HAP-1 (cell line): ENCODE data around the gene CCDC154.
"Not testable (repeated sequence)": the region's sequence is repeated elsewhere in the genome, so short reads cannot be mapped to it uniquely, and the experiment has no call there.

Experiments used
- DNase-seq, 2 experiments: peaks; one replicate each; pipeline ENCODE4 v3.0.0-alpha.2; 2016 to 2020; ENCODE audit warnings: low spot score in 2 of 2
- H3K27me3 ChIP-seq: fragments of 250-450 bp; sonication (Bioruptor Pico); 2 replicates; pipeline ENCODE4 v1.5.1; 2020; ENCODE audit warnings: low read depth, mild to moderate bottlenecking, moderate library complexity
- H3K36me3 ChIP-seq: fragments of 250-450 bp; sonication (Bioruptor Pico); replicated peaks from 2 replicates; pipeline ENCODE4 v1.5.1; 2020; ENCODE audit warnings: mild to moderate bottlenecking
- H3K4me1 ChIP-seq: fragments of 250-450 bp; sonication (Bioruptor Pico); 2 replicates; pipeline ENCODE4 v1.5.1; 2020; ENCODE audit warnings: mild to moderate bottlenecking
- H3K4me3 ChIP-seq: fragments of 250-450 bp; sonication (Bioruptor Pico); 2 replicates; pipeline ENCODE4 v1.5.1; 2020; ENCODE audit warnings: mild to moderate bottlenecking, moderate library complexity
- H3K9me3 ChIP-seq: fragments of 250-450 bp; sonication (Bioruptor Pico); 2 replicates; pipeline ENCODE4 v1.5.1; 2020; ENCODE audit warnings: mild to moderate bottlenecking, moderate library complexity
- in situ Hi-C: fragments of 300-500 bp; cut with MboI; formaldehyde crosslinking; loops from 3 replicates; pipeline ENCODE4 v1.14.3; 2020; ENCODE audit warnings: low sequenced_read_pairs, inconsistent platforms, mixed read lengths

Gene CCDC154

DNA sequence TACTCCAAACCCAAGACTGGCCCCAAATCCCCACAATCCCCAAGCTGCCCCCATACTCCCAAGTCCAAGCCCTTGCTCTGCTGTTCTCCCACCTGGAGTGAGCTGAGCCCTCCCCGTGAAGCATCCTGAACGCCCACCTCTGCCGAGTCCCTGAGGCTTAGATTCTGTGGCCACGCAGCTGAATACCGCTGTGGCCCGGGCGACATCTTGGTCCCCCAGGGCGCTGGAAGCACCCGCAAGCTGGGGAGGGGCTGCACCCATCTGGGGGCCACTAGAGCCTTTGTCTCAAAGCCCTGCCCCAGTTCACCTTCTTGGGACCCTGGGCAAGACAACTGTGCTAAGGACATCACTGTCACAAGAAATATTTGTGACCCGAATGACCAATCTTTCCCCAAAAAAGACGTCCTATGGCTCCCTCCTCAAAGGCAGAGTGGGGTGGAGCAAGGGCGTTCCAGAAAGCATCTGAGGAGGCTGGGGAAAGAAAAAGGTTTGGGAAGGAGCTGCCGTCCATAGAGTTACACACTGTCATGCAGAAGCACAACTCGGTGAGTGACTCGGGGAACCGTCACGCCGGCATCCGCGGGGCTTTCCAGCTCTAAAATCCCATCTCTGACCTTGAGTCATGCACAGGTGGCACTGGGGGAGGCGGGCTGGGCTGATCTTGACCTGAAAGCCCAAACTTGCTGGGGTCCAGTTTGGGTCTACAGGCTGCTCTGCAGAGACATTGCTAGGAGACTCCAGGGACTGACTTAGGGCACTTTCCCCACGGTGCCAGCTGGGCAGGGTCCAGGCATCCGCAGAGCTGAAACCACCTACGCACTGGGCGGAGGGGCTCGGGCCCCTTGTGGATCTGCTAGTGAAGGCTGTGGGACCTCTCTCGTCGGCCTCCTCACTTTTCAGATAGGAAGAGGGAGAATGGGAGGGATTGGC is 37.8 kb upstream of the CCDC154 start:
- H3K4me3 ChIP-seq: no peak overlapping the region
- DNase-seq: no peak
- no peaks in the 10 kb centered on the region for H3K27me3 ChIP-seq
- in situ Hi-C loops: no loop called here
- no peaks in the 10 kb centered on the region for H3K36me3 ChIP-seq
- no peaks in the 10 kb centered on the region for H3K9me3 ChIP-seq
- no peaks in the 10 kb centered on the region for H3K4me1 ChIP-seq

DNA sequence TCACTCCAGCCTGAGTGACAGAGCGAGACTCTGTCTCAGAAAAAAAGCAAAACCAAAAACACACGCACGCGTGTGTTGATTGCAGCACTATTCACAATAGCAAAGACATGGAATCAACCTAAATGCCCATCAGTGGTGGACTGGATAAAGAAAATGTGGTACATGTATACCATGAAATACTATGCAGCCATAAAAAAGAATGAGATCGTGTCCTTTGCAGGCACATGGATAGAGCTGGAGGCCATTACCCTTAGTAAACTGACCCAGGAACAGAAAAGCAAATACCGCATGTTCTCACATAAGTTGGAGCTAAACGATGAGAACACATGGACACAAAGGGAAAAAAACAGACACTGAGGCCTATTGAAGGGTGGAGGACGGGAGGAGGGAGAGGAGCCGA is 34.6 kb upstream of the CCDC154 start:
- H3K4me1 ChIP-seq: peaks cover 11% of the 10 kb centered on the region
- H3K9me3 ChIP-seq, H3K4me3 ChIP-seq, H3K27me3 ChIP-seq, DNase-seq, H3K36me3 ChIP-seq, in situ Hi-C loops: not testable (repeated sequence)

DNA sequence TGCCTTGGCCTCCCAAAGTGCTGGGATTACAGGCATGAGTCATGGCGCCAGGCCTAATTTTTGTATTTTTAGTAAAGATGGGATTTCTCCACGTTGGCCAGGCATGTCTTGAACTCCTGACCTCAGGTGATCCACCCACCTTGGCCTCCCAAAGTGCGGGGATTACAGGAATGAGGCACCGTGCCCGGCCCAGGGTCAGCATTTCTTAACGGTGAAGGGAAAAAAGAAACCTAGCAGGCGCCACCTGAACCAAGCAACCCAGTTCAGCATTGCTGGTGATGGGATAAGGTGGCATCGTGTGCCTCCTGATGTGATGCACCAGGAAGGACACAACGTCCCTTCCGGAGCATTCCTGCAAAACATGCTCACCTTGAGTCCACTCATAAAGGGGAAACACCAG is 32.7 kb upstream of the CCDC154 start:
- in situ Hi-C loops: no loop called here
- Histone ChIP-seq H3K27me3 (no peaks in the 10 kb centered on the region), H3K9me3 (no peaks in the 10 kb centered on the region), H3K4me3 (no peak overlapping the region), H3K4me1 (peaks cover 16% of the 10 kb centered on the region), H3K36me3 (no peaks in the 10 kb centered on the region)
- no peak for DNase-seq

DNA sequence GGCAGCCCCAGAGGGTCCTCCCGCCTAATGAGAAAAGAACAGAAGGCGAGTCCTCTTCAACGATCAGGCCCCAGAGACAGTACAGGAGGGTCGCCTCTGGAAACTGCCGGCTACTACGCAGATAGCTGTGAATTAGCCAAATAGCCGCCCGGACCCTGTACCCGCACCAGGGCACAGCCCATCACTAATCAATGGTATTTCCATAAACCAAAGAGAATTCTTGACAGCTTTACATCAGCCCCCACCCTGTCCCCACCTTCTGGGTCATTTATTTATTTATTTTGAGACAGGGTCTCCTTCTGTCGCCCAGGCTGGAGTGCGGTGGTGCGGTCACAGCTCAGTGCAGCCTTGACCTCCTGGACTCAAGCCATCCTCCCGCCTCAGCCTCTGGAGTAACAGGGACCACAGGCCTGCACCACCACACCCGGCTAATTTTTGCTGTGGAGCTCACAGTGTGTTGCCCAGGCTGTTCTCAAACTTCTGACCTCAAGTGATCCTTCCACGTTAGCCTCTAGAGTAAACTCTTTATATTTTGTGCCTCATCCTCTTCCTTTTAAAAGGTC is 31.3 kb upstream of the CCDC154 start:
- peak overlapping the region; percentile 55 for H3K4me3 ChIP-seq
- H3K27me3 ChIP-seq: no peaks in the 10 kb centered on the region
- H3K4me1 ChIP-seq: peaks cover 16% of the 10 kb centered on the region
- no peaks in the 10 kb centered on the region for H3K36me3 ChIP-seq
- no peaks in the 10 kb centered on the region for H3K9me3 ChIP-seq
- no peak for DNase-seq
- in situ Hi-C loops: no loop called here

DNA sequence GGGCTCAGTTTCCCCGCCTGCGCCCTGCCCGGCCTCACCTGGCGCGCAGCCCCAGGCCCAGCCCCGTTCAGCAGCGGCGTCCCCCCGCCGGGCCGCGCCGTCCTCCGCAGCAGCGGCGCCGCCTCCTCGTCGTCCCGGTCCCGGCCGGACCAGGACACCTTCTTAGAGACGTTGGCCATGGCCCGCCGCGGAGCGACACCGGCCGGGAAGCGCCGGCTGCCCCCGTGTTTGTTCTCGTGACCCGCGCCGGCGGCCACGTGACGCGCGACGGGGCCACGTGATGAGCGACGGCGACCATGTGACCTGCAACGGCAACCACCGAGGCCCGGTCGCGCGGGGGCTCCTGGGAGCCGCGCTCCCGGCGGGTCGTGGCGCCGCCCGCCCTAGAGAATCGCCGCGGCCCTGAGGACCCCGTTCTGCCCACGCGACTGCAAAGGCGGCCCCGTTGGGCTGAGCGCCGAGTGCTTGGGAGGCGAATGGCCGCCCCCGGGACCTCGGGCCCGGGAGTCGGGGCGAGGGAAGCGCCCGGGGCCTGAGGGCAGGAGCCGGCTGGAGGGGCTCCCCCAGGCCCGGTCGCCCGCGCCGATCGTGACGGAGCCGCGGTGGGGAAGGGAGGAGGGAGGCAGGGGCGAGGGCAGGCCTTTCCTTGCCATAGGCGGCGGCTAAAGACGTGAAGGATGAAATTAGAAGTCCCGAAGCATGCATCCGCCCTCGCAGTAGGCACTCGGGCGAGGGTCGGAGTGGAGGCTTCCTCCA is 30.6 kb upstream of the CCDC154 start, which contains the start of gene CLCN7:
TSS of gene CLCN7 (minus strand) at position 233 of the 756 bp plus-strand sequence. CDS start at position 179, 54 bp downstream.
- H3K4me1 ChIP-seq: peaks cover 16% of the 10 kb centered on the region
- H3K4me3 ChIP-seq: peak within 1 kb of the TSS; percentile 55
- in situ Hi-C loops: no loop called here
- peak; percentile 64 to 90 for DNase-seq
- H3K9me3 ChIP-seq: no peaks in the 10 kb centered on the region
- H3K27me3 ChIP-seq: no peaks in the 10 kb centered on the region
- no peaks in the 10 kb centered on the region for H3K36me3 ChIP-seq

DNA sequence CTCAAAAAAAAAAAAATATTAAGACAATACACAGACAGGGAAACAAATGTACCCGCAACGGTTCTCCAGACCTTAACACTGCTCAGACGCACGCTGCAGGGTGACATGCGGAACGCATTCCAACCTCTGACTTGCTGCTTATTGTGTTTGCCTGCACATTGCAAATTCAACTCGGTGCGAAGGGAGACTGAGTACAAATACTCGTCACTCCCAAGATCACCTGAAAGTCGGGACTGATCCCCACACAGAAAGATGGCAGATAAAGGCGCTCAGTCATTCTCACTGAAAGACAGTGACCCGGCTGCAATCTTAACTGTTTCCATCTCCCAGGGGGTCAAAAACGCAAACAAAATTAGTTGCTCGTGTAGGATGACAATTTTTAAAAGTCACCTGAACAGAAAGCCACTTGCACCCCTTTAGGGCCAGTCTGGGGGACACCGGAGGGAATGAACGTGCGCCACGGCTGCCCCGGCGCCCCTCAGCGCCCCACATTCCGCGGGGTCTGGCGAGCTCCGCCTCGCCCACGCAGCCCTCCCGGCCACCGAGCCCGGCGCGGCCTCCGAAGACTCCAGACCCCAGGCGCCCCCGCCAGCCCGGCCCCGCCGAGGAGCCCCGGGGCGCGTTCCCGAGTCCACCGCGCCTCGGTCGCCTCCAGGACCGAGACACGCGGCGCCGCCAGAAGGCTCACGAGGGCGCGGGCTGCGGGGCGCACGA is 29.9 kb upstream of the CCDC154 start:
- no peaks in the 10 kb centered on the region for H3K9me3 ChIP-seq
- DNase-seq: no peak
- H3K4me1 ChIP-seq: peaks cover 16% of the 10 kb centered on the region
- no peaks in the 10 kb centered on the region for H3K36me3 ChIP-seq
- in situ Hi-C loops: no loop called here
- H3K27me3 ChIP-seq: no peaks in the 10 kb centered on the region
- H3K4me3 ChIP-seq: peak overlapping the region; percentile 55

DNA sequence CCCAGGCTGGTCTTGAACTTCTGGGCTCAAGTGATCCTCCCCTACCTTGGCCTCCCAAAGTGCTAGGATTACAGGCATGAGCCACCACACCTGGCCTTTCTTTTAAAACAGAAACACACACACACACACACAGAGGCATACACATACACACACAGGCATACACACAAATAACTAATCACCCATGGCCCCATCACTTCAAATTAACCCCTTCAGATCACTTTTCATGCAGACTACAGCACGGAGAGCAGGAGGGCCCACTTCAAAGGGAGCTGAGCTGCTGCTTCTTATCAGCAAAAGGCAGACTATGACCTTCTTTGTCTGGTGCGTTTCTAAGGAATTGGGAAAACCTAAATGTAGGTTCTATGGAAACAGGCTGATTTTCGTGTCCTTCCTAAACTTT is 28.6 kb upstream of the CCDC154 start:
- Histone ChIP-seq H3K4me3 (no peak overlapping the region), H3K4me1 (peaks cover 16% of the 10 kb centered on the region), H3K9me3 (no peaks in the 10 kb centered on the region), H3K36me3 (no peaks in the 10 kb centered on the region), H3K27me3 (no peaks in the 10 kb centered on the region)
- in situ Hi-C loops: no loop called here
- no peak for DNase-seq

DNA sequence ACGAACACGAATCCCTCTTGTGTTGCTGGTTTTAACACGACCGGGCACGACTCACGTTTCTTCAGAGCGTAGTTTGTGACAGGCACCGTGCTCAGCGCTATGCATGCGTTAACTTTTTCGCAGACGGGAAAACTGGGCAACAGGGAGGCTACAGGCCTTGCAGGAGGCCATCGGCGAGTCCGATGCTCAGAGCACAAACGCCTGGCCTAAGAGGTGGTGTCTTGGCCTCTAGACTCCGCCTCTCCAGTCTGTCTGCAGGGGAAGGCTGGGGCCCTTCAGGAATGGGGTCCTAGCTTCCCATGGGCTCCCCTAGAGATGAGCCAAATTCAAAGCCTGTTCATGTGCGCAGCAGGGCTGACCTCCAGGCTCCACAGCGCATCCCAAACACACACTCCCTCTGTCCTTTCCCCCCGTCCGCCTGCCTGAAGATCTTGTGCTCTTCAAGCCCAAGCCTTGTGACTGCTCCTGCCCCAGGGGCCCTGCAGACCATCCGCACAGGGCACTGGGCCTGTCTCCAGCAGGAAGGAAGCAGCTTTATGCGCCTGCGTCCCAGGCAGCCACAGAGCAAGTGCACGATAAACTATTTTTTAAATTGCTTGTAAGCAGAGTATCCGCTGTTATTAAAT is 27.3 kb upstream of the CCDC154 start:
- Histone ChIP-seq H3K4me3 (no peak overlapping the region), H3K4me1 (peaks cover 16% of the 10 kb centered on the region)
- in situ Hi-C loops: no loop called here

DNA sequence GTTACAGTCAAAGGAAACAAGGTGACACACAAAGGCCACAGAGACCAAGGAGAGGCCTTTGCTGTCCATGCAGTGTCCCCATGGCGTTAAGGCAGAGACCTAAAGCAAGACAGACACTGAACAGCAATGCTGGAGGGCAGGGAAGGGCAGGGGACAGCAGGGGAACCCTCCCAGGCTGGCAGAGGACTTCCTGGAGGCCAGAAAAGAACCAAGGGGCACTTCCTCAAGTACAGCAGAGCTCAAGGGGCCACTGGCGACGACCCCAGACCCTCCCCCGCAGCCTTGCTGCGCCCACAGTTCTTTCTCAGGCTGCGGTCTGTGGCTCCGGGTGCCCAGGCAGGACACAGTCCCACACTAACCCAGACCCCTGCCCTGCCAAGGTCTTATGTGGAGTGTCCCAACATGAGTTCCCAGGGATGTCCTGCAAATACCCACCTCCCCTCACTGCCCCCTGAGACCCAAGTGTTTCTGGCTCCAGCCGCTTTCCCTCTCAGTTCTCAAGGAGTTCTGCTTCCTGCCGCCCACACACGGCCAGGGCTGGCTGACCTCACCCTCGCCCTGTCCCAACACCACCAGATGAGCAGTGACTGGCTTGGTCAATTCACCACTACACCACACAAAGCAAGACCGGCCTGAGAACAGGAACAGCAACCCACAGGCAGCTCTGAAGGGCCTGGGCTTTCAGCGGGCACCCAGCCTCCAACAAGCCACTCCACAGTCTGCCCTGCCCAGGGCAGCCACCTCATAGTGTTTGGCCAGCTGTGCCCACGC is 26.3 kb upstream of the CCDC154 start:
- no peaks in the 10 kb centered on the region for H3K9me3 ChIP-seq
- peaks cover 15% of the 10 kb centered on the region for H3K4me1 ChIP-seq
- DNase-seq: no peak
- in situ Hi-C loops: no loop called here
- H3K27me3 ChIP-seq: no peaks in the 10 kb centered on the region
- no peak overlapping the region for H3K4me3 ChIP-seq
- H3K36me3 ChIP-seq: no peaks in the 10 kb centered on the region

More for the DNA sequence above, 27.3 kb upstream of the CCDC154 start:
- Histone ChIP-seq H3K27me3 (no peaks in the 10 kb centered on the region), H3K36me3 (no peaks in the 10 kb centered on the region), H3K9me3 (no peaks in the 10 kb centered on the region)
- DNase-seq: no peak

DNA sequence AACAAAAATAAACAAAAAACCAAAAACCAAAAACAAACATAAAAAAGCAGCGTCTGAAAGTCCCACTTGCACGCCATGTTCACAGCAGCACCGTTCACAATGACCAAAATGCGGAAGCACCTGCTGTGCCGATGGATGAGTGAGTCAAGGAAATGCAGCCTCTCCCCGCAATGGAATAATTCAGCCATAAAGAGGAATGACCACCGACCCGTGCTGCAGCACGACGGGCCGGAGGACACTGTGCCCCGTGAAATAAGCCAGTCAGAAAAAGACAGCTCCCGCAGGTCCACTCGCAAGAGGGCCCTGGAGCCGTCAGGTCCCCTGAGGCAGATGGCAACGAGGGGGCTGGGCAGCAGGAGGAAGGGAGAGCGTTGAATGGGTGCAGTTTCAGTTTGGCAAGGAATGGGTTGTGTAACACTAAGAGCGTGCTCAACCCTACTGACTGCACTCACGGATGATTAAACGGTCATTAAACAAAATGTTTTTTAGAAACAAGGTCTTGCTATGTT is 25.4 kb upstream of the CCDC154 start:
- no peak for DNase-seq
- Histone ChIP-seq H3K4me3 (no peak overlapping the region), H3K4me1 (peaks cover 8% of the 10 kb centered on the region), H3K36me3 (no peaks in the 10 kb centered on the region), H3K9me3 (no peaks in the 10 kb centered on the region), H3K27me3 (no peaks in the 10 kb centered on the region)
- in situ Hi-C loops: no loop called here

DNA sequence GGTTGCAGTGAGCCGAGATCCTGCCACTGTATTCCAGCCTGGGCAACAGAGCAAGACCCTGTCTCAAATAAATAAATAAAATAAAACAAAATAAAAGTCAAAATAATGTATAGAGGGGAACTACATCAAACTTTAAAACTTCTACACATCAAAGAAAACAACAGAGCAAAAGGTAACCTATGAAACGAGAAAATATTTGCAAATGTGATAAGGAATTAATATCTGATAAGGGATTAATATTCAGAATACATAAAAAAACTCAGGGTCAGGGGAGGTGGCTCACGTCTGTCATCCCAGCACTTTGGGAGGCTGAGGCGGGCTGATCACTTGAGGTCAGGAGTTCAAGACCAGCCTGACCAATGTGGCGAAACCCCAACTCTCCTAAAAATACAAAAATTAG is 24.8 kb upstream of the CCDC154 start:
- H3K36me3 ChIP-seq, in situ Hi-C loops, H3K27me3 ChIP-seq, H3K4me1 ChIP-seq, H3K9me3 ChIP-seq, DNase-seq, H3K4me3 ChIP-seq: not testable (repeated sequence)

DNA sequence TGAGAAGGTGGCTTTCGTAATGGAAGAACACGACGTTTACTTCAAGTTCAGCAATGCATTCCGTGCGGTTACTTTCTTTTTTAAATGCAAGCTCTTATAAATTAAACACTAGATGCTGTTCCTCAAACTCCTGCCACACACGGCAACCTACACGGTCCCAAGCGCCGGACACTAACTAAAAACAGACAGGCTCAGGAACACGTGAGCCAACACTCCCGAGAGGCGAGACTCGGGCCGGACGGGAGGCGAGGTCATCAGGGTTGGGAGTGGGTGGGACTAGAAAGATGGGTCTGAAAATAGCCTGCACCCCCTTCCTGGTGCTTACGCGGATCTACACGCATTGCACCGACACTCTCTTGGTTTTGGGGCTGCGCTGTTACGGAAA is 24.1 kb upstream of the CCDC154 start:
- H3K27me3 ChIP-seq: no peaks in the 10 kb centered on the region

More for the DNA sequence above, 24.1 kb upstream of the CCDC154 start:
- Histone ChIP-seq H3K36me3 (no peaks in the 10 kb centered on the region), H3K9me3 (no peaks in the 10 kb centered on the region), H3K4me1 (no peaks in the 10 kb centered on the region; the same call in 1 of the 2 replicates), H3K4me3 (no peak overlapping the region)
- in situ Hi-C loops: no loop called here
- DNase-seq: no peak
